Stimulated activated CD8-positive, alpha-beta memory T cell treated with anti-CD3 and anti-CD28 coated beads, Interleukin-7, amount 100 ng/mL, for 48 hours (primary cell): ENCODE data around the gene CHML.
A peak's percentile ranks its signal among the peaks of the same experiment; 100 is the strongest.

ENCODE experiments used
- DNase-seq, 2 donors: peaks; one replicate each; pipeline ENCODE4 v3.0.0-alpha.2; 2020; ENCODE audit warnings: low read depth in 1 of 2; ENCODE audit errors: extremely low read depth in 1 of 2

Gene CHML

DNA sequence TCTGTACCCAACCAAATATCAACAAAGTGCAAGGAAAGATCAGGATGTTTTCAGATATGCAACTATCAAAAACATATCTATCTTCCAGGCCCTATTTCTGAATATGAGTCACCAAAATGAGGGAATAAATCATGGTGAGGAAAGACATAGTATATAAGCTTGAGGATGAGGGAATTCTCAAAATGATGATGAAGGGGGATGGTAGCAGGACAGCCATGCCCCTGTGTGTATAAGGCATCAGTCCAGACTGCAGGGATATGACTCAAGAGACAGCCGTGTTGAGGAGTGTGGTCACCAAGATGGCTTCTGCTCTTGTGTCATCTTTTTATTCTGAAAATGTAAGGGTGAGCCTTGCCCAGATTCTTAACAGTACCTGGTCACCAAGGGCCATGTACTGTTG lies 7.5 kb upstream of the CHML start:
- no peak for DNase-seq

GRCh38 chr1:241646201-241646600 lies 6.0 kb upstream of the CHML start:
- DNase-seq: no peak

DNA sequence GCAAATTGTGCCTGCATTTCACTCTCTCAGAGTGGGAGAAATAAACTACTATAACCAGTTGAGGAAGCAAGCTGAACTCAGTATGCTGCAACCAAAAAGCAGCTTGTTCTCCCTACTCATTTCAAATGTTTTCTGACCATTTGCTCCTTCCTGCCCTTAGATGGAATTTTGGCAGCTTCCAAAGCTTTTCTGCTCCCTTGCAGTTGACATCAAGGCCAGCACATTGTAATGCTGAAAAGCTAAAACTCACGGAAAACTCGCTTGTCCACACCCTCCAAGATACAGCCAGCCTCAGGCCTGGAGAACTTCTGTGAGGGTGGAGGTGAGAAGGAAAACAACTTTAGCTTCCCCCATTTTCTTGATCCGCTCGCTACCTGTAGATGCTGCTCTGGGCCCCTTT lies 5.0 kb upstream of the CHML start:
- DNase-seq: no peak

- no peak for DNase-seq
Measured at GRCh38 chr1:241644259-241644658, 4.1 kb upstream of the CHML start.

GRCh38 chr1:241642593-241642944 lies 2.4 kb upstream of the CHML start:
- DNase-seq: no peak

DNA sequence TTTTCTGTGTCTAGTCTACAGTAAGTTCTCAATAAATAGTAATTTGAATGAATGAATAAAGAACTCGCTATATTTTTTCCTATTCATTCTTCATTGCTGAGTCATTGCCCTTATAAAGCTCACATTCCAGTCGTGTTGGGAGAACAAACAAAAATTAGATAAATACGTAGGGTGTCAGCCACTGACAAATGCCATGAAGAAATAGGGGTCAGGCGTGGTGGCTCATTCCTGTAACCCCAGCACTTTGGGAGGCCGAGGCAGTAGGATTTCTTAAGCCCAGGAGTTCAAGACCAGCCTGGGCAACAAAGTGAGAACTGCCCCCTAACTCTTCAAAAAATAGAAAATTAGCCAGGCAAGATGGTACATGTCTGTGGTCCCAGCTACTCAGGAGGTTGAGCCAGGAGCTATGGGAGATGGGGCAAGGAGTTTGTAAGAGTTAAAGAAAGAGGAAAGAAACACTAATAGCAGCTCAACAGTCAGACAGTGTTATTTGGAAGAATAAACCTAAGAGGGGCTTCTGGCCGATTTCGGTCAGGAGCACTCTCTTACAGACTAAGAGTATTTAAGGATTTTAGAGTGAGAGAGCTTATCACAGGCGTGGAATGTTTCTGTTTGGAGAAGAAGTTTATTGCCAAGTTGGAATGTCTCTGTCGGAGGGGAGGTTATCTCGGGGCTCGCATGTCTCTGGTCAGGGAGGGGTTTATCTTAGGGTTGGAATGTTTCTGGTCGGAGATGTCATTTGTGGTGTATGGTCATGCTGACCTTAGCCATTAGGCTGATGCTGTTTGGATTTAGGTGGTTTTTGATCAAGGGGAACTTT lies 1.8 kb upstream of the CHML start:
- DNase-seq: no peak

GRCh38 chr1:241640867-241641622 lies 876 bp upstream of the CHML start:
- DNase-seq: no peak

DNA sequence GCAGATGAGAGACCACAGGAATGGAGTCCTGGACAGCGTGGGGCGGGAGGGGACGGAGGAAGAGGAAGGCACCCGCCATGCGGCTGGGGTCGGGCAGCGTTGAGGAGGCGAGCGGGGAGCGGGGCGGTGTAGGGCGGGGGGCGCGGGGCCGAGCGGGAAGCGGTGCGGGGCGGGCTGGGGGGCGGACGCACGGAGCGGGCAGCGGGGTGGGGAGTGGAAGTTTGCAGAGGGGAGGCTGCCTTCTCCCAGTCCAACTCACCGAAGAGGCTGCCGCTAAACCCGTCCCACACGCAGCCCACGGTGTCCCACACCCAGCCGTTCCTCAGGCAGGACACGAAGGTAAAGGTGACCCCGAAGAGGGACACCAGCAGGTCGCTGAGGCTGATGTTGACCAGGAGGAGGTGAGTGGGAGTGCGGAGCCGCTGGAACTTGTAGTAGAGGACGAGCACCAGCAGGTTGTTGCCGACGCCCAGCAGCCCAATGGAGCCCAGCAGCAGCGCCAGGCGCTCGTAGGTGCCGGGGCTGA lies 483 bp downstream of the CHML start:
- DNase-seq: peak in 1 of 2 donors; percentile 1

DNA sequence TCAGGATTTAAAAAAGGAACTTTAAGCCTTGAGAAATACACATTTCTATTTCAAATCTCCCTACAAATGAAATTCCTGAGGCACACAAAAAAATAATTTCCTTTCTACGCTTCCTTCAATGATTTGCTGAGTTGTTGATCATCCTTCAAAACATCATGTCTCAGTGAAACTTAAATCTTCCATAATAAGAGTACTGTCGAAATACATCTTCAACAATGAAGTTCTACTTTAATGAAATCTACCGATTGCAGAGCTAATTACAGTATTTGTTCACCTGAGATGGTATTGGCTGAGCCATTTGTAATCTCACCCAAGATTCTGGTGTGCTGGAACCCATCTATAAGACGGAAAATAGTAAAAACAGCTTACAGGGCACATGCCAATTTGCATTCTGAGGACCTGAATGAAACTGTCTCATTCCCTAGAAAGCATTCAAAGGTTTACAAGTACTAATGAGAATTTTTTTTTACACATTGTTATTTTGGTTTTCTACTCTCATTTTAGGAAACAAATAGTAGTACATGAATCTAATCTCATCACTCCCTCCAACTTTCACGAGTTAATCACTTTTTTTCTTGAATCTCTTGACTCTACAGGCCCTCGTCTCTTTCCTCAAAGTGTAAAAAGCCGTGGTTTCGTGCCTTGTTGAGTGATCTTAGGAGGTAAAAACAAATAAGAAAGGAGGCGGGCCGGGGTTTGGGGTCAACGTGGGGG lies 1.1 kb downstream of the CHML start:
- no peak for DNase-seq

GRCh38 chr1:241638099-241638682 lies 2.0 kb downstream of the CHML start:
- no peak for DNase-seq

DNA sequence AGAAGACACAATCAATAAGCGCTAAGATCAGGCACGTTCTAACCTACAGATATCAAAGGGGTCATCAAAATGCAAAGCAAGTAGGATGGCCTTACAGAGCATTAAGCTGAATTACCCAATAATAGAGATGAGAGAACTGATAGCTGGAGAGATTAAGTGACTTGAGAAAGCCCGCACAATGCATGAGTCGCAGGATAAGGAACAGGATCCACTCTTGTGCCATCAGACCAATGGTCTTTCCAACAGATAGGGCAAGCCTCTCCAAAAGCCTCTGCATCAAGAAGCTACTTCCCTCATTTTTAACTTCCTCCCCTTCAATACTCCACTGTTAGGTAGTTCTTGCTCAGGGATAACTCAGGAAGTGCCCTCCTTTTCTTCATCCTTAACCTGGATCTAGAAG lies 2.6 kb downstream of the CHML start:
- DNase-seq: no peak

DNA sequence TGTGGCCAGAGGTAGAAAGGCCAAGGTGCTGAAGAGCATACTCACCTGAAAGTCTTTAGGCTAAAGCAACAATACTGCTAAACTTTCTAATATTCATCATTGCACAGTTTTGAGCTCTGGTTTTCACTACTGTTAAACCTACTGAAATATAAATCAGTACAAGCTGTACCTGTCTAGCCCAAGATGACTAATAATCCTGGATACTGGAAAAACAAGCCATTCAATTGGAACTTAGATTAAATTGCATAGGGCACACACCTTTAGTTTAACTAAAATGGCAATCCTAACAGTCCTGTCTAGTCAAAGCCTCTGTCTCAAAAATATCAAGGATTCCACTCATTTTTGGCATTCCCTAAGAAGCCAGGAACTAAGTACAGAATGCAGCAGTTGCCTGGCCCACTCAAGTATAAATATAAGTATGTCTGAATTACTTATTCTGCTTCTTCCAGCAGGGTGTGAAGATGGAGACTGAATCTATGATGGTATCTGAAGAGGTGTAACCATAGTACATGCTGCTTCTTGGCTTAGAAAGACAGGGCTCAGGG lies 3.1 kb downstream of the CHML start:
- DNase-seq: no peak

- no peak for DNase-seq
Measured at GRCh38 chr1:241636291-241636690, 3.9 kb downstream of the CHML start.

GRCh38 chr1:241635556-241636152 lies 4.5 kb downstream of the CHML start:
- no peak for DNase-seq

- no peak for DNase-seq
Measured at GRCh38 chr1:241632987-241633386, 7.2 kb downstream of the CHML start.

- no peak for DNase-seq
Measured at GRCh38 chr1:241631674-241632073, 8.5 kb downstream of the CHML start.

- DNase-seq: no peak
Measured at GRCh38 chr1:241630899-241631298, 9.3 kb downstream of the CHML start.

- DNase-seq: no peak
Measured at GRCh38 chr1:241630476-241630875, 9.7 kb downstream of the CHML start.

- no peak for DNase-seq
Measured at GRCh38 chr1:241630005-241630404, 10.2 kb downstream of the CHML start.

GRCh38 chr1:241627453-241628259 lies 12.5 kb downstream of the CHML start:
- no peak for DNase-seq
